ENCODE results near the gene USP24. TPM values are rescaled to one million over a fixed set of nuclear protein-coding genes. Genes with fewer than 3 reads are reported as not detected.

Gene USP24
- total RNA-seq, 4 donors from 2014 or later, result 68.2 to 137 (median 96.1) TPM

DNA sequence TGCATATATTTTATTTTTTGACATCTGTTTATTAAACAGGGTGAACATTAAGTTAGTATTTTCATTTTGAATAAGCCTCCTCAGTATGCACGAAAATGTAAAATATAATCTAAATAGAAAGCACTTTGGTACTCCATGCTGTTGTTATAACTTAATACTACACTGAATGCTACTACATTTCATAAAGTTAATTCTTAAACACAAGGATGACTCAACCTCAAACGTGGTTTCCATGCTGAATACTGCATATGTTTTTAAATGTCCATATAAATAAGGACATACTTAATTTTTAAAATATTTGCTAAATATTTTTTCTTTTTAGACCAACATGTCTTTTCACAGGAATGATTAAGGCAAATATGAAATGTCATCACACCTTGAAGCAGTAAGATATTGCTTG lies 83.9 kb downstream of the USP24 start:
- TF ChIP-seq, protein P1, sequence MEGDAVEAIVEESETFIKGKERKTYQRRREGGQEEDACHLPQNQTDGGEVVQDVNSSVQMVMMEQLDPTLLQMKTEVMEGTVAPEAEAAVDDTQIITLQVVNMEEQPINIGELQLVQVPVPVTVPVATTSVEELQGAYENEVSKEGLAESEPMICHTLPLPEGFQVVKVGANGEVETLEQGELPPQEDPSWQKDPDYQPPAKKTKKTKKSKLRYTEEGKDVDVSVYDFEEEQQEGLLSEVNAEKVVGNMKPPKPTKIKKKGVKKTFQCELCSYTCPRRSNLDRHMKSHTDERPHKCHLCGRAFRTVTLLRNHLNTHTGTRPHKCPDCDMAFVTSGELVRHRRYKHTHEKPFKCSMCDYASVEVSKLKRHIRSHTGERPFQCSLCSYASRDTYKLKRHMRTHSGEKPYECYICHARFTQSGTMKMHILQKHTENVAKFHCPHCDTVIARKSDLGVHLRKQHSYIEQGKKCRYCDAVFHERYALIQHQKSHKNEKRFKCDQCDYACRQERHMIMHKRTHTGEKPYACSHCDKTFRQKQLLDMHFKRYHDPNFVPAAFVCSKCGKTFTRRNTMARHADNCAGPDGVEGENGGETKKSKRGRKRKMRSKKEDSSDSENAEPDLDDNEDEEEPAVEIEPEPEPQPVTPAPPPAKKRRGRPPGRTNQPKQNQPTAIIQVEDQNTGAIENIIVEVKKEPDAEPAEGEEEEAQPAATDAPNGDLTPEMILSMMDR (IDR thresholded peaks at IDR 0.05; ENCODE audit: low read depth), result no peak

DNA sequence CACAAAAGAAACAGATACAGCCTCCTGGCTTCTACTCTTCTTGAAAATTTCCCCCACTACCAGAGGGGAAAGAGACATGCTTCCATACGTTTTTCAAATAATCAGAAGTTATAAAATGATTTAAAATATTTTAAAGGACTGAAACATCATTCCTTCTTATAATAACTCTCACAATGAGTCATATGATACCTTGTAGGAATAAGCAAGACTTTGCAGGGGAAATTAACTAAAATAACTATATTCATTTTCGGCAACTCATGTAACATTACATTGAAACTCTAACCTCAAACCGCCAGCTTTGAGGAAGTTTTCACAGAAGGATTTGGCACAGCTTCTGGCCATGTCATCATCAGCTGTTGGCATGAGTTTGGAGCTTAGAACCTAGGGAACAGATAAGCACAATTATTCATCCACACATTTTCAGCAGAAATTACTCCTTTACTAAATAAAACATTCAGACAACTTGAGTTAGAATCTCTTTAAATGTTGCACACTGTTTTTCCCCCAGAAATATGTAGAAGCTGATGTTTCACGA lies 85.9 kb downstream of the USP24 start:
- TF ChIP-seq, protein P1 (IDR thresholded peaks at IDR 0.05; ENCODE audit: low read depth), result no peak

DNA sequence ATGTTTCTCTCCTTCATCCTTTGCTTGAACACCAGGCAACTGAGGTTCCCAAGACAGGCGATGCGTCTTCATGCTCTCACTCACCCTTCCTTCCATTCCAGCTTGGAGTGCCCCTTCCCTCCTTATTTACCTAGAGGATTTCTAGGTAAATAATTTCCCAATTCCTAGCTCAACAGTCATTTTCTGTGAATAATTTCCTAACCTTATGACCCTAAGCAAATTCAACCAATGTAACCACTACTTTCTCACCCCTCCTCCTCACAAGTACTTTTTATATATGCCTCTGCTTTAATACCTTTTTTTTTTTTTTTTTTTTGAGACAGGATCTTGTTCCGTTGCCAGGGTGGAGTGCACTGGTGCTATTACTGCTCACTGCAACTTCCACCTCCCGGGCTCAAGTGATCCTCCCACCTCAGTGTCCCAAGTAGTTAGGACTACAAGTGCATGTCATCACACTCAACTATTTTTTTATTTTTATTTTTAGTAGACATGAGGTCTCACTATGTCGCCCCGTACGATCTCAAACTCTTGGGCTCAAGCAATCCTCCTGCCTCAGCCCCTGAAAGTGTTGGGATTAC lies 86.7 kb downstream of the USP24 start:
- TF ChIP-seq, protein P1 (IDR thresholded peaks at IDR 0.05; ENCODE audit: low read depth), result no peak

DNA sequence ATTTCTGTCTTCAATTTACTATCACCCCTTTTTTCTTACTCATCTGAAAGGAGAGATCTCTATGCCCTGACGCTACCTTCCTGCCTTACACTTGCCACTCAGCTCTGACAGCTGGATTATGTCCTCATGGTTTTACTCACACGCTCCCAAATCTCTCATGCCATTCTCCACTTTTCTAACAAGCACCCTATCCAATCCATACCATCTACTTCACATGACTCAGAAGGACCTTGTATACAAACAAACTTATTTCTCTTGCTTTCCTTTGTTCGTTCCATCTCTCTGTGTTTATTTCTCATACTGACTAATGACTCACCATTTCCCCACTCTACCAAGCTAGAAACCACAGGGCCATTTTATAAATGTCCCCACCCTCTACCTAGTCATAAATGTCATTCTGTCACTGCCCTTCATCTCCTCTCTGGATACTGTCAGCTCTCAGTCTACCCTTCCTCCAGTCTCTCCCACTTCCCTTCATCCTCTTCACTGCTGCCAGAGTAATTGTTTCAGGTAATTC lies 87.3 kb downstream of the USP24 start:
- TF ChIP-seq, protein P1 (IDR thresholded peaks at IDR 0.05; ENCODE audit: low read depth), result no peak

DNA sequence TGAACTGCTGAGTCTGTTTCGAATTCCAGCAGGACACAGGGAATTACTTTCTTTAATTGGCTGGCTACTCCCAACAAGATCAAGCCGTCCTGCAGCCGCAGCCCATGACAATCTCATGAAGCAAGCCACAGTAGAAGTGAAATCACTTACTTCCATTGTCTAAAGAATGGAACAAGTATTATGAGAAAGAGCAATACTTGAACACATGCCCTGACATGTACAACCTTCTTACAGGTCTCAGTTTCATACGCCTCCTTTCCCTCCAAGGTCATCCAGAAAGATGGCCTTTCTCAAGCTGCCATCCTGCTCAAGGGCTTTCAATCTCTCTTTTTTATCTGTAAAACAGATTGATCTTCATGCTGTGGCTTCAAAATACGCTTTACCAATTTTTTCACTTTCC lies 90.7 kb downstream of the USP24 start:
- TF ChIP-seq, protein P1 (IDR thresholded peaks at IDR 0.05; ENCODE audit: low read depth), result no peak

DNA sequence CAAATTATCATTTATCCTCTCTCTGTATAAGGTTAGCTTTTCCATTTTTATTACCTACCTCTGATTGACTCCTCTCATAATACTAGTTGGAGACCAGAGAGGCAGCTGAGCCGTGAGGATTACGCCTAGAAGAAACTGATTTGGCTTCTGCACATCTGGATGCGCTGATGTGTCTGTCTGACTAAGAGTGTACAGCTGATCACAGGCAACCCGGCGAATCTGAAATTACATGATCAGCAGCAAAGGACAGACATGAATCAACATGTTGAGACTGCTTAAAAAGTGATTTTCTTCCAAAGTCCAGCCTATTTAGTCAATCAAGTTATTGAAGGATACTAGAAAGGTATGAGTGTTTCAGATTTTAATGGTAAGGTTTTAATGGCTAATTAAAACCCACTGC lies 94.6 kb downstream of the USP24 start:
- TF ChIP-seq, protein P1 (IDR thresholded peaks at IDR 0.05; ENCODE audit: low read depth), result no peak

DNA sequence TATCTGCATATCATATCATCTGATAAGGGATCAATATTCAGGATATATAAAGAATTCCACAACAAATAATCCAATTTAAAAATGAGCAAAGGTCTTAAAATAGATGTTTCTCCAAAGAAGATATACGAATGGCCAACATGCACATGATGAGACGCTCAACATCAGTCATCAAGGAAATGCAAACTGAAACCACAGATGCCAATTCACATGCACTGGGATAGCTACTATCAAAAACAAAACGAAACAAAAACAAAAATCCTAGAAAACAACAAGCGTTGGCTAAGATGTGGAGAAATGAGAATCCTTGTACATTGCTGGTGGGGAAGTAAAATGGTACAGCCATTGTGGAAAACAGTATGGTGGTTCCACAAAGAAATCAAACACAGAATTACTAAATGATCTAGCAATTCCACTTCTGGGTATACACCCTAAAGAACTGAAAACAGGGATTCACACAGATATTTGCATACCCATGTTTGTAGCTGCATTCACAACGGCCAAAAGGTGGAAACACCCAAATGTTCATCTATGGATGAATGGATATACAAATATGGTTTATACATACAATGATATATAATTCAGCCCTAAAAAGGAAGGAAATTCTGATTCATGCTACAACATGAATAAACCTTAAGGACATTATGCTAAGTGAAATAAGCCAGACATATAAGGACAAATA lies 96.4 kb downstream of the USP24 start:
- TF ChIP-seq, protein P1 (IDR thresholded peaks at IDR 0.05; ENCODE audit: low read depth), result no peak

All from subcutaneous adipose tissue (tissue), 4 donors.